ENCODE measurements around the gene NUMB.
A peak's percentile ranks its signal among the peaks of the same experiment; 100 is the strongest.

Gene NUMB

DNA sequence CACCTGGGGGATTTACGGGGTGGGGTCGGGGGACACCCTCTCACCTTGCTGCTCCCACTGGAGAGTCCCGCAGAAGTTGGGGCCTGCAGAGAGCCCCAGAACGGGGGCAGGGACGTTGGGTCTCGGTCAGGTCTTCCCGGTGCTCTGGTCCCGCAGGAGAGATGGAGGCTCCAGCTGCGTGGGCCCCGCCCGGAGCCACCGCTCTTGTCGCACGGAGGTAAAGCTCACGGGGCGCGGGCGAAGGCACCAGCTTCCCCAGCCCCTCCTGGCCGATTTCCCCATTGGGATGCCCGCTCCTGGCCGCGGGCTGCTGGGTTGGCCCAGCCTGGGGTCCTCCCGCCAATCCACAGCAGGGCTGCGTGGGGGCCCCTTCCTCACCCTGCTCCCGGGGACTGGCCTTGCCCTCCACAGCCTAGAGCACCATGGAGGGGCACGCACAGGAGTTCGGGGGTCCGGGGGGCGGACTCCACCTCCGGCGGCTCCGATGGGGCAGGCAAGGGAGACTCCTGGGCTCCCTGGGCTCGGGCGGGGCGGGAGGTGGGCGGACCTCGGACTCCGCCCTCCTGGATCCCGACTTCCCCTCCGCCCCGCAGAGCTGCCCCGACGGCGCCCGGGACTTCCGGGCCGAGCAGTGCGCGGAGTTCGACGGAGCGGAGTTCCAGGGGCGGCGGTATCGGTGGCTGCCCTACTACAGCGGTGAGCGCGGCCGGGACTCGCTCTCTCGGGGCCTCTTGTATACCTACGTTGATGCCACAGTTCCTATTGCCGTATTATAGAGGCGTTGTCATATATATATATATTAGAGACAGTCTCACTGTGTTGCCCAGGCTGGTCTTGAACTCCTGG is 212.6 kb downstream of the NUMB start:
- DNase-seq (ENCODE audit: low spot score), result peak; percentile 21

DNA sequence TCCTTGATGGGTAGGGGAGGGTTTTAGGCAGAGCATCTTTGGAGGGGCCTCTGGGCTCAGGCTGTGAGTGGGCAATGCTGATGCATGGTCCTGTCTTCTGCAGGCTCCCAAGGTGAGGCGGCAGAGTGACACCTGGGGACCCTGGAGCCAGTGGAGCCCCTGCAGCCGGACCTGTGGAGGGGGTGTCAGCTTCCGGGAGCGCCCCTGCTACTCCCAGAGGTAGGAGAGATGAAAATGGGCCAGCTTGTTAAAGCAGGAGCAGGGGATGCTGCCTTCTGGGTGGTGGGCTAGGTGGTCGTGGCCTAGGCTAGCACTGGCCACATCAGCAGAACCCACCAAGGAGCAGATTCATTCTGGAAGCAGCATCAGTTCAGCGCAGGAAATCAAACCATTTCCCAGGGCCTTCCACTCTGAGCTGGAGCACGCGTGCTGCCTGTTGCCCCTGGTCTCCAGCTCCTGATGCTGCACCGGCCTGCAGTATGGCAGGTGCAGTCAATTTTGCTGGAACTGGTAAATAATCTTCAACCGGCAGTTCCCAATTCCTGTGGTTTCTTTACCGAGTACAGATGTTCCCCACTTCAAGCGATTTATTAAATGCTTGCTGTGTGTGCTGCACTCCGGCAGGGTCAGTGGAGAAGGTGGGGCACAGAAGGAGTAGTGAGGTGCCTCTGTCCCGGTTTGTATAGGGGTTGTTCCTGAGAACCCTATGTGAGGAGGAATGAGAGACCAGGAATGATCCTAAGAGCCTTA is 213.6 kb downstream of the NUMB start:
- DNase-seq (ENCODE audit: low spot score), result no peak

GRCh38 chr14:73243748-73244147 is 214.6 kb downstream of the NUMB start:
- DNase-seq (ENCODE audit: low spot score), result no peak

DNA sequence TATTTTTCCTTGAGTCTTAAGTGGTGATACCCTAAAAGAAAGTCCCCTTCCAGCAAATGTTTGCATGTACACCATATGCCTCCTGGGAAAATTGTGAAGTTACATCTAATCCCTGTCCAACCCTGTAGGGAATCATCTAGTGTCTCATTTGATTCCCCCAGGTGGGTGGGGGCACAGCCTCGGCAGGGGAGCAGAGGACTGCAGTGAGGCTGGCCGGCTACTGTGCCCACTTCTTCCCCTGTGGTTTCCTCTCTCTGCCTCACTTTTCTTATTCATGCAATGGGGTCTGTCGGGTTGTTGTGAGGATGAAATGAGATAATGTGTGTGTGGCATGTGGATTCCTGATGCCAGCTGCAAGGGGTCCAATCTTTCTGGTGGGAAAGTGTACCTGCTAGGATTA is 215.0 kb downstream of the NUMB start:
- DNase-seq (ENCODE audit: low spot score), result no peak

- DNase-seq (ENCODE audit: low spot score), result no peak
These were observed 215.9 kb downstream of the NUMB start for GRCh38 chr14:73242357-73242901.

DNA sequence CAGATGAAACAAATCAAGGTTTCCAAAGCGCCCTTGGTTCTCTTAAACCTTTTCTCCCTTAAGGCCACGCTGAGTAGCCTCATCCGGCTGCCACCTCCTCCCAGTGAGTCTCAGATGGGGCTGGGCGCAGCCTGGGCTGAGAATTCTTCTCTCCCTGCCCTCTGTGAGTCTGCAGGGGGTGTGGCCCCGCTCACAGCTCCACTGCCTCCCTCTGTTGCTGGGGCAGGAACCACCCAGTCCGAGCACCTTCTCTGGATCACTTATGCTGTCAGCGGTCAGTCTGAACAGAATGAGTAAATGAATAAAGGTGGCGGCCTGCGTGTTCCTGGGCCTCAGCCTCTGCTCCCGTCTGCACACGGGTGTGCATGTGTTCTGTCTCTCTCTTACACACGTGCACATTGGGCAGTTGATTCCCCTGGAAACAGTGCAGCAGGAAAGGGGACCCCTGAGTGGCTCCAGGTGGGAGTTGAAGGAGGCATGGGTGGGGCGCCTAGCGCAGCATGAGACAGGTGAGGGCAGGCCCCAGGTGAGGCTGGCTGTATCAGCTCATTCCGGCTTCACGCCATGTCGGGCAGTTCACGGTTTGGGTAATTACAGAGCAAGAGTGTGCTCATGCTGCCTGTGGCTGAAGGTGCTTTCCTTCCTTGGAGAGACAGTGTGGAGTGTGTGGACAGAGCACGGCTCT is 216.7 kb downstream of the NUMB start:
- no peak for DNase-seq (ENCODE audit: low spot score)

DNA sequence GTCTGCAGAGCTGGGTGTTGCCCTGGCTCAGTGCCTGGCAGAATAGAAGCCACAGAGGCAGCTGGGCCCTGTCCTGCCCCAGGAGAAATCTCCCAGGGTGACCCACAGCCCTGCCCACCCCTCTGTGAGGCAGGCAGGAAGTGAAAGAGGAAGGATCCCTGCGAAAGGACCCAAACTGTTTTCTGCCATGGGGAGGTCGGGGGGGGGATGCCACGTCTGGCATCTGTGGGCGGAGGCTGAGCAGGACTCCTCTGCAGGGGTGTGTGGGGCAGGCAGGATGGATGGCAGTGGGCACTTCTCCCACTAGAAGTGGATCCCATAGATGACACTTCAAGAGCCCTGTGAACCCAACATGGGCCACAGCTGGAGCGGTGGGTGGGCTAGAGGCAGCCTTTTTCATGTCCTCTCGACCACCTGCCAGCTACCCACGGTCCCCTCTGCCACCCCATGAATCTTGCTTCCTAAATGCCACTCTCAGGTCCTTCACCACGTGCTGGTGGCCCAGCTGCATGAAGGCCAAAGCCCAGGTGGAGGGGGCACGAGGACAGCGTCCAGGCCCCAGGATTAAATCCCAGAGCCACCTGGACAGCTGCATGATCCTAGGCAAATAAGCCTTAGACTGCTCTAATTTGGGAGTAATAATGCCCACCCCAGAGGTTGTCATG is 217.4 kb downstream of the NUMB start:
- no peak for DNase-seq (ENCODE audit: low spot score)

- no peak for DNase-seq (ENCODE audit: low spot score)
These were observed 218.7 kb downstream of the NUMB start for GRCh38 chr14:73239393-73240241.

DNA sequence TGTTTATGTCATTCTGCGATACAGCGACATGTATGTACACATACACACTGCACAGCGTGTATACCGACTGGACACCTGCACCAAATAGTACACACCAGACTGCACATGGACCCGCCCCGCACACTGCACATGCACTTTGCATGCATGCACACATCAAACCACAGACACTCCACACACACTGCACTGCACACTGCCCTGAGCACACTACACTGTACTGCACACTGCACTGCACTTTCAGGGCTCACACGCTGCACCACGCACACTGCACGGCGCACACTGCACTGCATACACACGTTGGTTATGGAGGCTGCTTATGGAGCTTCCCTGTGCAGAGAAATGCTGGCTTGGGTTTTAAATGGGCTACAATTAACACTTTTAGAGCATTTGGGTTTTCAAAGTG is 219.4 kb downstream of the NUMB start:
- DNase-seq (ENCODE audit: low spot score), result no peak

GRCh38 chr14:73238424-73238852 is 219.9 kb downstream of the NUMB start:
- DNase-seq (ENCODE audit: low spot score), result no peak

DNA sequence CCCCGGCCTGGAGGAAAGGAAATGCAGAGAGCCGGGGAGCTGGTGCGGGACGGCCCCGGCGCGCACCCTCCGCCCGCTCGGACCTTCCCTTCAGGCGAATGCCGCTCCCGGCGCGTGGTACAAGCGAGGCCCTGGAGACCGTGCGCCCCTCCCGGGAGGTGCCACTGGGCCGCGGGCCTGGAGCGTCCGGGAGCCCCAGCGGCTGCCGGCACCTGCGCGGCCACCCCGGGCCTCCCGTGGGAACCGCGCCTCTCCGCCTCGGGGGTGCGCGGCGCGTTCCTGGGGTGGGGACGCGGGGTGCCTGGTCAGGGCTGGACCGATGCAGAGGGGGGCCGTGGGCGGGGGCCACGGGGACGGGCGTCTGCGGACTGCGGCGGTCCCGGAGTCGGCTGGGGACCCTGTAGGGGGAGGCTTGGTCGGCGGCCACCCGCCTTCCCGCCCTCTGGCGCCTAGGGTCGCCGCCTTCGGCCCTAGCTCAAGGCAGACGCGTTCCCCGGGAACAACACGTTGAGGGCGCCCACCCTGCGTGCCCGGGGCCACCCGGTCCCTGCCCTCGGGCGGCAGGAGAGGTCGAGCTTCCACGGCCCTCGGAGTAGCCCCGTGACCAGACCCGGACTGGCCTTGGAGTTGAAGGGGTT is 220.4 kb downstream of the NUMB start:
- no peak for DNase-seq (ENCODE audit: low spot score)

DNA sequence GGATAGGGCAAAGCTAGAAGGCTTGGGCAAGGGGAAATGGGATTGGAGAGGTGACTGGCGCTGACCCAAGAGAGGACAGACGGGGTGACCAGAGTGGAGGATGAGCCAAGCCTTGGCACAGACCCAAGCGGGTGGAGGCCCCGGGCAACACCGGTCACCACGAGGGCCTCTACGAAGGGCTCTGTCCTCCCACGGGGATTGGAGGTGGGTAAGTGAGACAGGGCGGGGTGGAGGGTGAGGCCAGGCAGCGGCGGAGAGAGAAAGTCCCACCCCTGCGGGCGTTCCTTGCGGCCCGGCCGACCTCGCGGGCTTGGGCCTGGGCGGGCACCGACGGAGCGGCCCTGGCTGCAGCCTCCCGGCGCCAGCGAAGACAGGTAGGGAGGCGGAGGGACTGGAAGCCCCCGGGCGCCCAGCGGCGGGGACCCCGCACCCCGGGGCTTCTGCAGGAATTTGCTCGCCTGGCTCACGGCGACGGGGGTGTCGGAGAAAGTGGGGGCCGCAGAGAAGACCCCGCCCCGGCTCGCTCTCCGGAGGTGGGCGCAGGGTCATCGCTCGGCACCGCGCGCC is 221.0 kb downstream of the NUMB start, which contains the start of gene PAPLN:
Gene PAPLN, plus strand, starts transcription at position 288 of the 567 bp plus-strand sequence. CDS start 2,273 bp downstream, outside the sequence.
- DNase-seq (ENCODE audit: low spot score), result no peak

DNA sequence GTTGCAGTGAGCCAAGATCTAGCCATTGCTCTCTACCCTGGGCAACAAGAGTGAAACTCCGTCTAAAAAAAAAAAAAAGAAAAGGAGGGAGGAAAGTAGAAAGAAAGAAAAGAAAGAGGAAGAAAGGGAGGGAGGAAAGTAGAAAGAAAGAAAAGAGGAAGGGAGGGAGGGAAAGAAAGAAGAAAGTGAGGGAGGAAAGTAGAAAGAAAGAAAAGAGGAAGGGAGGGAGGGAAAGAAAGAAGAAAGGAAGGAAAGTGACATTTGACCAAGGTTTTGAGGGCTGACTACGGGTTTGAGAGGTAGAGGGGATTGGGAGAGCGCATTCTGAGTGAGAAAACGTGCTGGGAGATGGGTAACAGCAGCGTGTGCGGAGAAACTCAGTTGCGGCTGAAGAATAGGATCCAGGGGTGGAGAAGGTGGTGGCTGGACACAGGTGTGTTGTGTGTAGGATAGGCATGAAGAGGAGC is 221.6 kb downstream of the NUMB start:
- no peak for DNase-seq (ENCODE audit: low spot score)

DNA sequence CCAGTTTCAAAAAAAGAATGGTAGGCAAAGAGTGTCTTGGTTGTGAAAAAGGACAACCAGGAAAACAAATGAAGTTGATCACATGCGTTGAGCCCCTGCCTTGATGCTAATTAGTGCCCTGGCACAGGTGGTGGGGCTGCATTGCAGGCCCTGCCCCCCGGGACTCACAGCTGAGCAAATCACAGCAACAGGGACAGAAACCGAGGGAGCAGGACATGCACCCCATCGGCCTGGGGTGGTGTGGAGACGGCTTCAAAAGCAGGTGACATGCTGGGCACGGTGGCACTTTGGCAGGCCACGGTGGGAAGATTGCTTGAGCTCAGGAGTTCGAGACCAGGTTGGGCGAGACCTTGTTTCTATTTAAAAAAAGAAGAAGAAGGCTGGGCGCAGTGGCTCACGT is 222.2 kb downstream of the NUMB start:
- no peak for DNase-seq (ENCODE audit: low spot score)

GRCh38 chr14:73235531-73236155 is 222.7 kb downstream of the NUMB start:
- no peak for DNase-seq (ENCODE audit: low spot score)

GRCh38 chr14:73234586-73235394 is 223.6 kb downstream of the NUMB start:
- DNase-seq (ENCODE audit: low spot score), result no peak

DNA sequence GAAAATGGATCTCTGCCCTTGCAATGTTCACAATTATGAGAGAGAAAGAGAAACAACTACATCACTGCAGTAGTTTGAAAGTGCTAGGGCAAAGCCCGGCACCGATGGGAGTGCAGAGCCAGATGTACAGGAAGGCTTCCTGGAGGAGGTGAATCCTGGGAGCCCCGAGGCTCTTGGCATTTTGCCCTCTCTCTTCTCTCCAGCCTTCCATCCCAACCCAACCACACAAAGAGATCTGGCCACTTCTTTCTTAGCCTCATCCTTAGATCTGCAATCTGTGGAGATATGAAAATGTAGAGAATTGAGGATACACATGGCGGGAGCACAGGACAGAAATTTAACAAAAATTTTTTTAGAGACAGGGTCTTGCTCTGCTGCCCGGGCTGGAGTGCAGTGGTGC is 224.3 kb downstream of the NUMB start:
- no peak for DNase-seq (ENCODE audit: low spot score)

- no peak for DNase-seq (ENCODE audit: low spot score)
These were observed 224.8 kb downstream of the NUMB start for GRCh38 chr14:73233564-73233963.

DNA sequence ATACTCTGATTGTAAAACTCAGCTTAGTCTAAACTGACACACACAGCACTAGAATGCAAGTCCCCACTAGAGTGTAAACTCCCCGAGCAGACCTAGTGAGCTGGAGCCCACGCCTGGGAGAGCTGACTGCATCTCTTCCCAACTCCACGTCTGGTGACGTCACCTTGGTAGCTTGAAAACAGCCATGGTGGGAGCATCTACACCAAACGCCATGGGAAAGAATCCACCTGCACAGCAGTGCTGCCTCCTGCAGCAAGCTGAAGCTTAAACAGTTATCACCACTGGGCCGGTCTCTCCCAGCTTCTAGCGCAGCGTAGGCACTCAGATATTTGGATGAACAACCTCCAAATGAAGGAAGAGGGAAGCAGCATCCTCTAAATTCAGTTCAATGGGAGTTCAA is 225.4 kb downstream of the NUMB start:
- DNase-seq (ENCODE audit: low spot score), result no peak
